AG09309 (cell line): ENCODE results near the gene CMSS1.
A peak's percentile ranks its signal among the peaks of the same experiment; 100 is the strongest.

Source experiments
- DNase-seq: peaks from one replicate; pipeline ENCODE4 v3.0.0-alpha.2; 2010; ENCODE audit warnings: low read depth
- H3K4me3 ChIP-seq: 2 replicates; pipeline ENCODE4 v1.5.1; 2011; ENCODE audit warnings: mild to moderate bottlenecking, low read depth, low read length, moderate library complexity; ENCODE audit not compliant: control insufficient read depth
- TF ChIP-seq, protein P1 (sequence below): IDR thresholded peaks from 2 replicates; pipeline ENCODE4 v1.5.1; 2011; ENCODE audit warnings: mild to moderate bottlenecking, low read depth, low read length, inconsistent platforms; ENCODE audit not compliant: insufficient read depth, control insufficient read depth; ENCODE audit errors: missing control alignments

The CMSS1 gene

DNA sequence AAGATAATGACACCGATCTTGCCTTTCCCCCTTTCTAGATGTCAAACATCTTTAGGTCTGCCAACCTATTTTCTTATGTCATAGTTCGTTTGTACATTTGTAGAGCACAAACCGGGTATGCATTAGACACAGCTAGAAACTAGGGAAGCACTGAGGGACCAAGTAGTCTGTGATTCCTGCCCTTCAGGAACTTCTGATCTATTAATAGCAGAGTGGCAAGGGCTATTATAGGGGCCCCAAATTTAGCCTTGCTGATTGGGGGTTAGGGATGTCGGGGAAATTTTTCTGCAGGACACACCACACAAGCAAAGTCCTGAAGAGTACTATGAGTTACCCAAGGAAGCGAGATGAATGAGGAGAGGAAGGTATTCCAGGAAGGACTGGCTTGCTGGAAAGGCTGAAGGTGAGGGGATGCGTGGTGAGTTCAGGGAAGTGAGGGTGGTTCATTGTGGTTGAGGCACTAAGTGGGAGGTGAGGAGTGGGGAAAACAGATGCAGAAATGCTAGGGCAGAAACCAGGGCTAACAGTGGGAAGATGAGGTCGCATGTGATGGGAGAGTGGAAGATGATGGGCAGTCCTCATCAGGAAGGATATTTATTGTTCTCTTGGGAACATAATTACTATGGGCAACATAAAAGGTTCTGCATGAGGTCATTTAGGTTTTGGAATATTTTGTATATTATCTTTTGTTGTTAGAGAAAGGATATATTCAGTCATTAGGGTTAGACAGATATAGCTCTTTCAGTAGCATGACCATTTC lies 144.3 kb downstream of the CMSS1 start:
- TF ChIP-seq, protein P1, sequence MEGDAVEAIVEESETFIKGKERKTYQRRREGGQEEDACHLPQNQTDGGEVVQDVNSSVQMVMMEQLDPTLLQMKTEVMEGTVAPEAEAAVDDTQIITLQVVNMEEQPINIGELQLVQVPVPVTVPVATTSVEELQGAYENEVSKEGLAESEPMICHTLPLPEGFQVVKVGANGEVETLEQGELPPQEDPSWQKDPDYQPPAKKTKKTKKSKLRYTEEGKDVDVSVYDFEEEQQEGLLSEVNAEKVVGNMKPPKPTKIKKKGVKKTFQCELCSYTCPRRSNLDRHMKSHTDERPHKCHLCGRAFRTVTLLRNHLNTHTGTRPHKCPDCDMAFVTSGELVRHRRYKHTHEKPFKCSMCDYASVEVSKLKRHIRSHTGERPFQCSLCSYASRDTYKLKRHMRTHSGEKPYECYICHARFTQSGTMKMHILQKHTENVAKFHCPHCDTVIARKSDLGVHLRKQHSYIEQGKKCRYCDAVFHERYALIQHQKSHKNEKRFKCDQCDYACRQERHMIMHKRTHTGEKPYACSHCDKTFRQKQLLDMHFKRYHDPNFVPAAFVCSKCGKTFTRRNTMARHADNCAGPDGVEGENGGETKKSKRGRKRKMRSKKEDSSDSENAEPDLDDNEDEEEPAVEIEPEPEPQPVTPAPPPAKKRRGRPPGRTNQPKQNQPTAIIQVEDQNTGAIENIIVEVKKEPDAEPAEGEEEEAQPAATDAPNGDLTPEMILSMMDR: no peak
- H3K4me3 ChIP-seq: no peak overlapping the region
- no peak for DNase-seq

DNA sequence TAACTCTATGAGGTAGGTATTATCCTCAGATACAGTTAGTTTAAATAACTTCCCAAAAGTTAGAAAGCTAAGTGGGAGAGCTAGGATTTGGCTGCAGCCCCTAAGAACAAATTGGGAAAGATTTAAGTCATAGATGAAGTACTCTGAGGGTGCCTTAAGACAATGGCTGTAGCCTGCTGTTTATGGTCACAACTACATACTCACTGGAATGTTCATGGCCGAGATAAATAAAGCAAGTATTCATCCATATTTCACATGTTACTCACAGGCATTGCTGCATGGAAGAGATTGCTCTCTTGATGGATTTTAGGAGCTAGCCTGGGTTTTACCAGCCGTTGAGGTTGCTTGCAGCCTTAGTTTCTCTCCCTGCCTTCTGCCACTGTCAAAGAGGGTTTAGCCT lies 145.0 kb downstream of the CMSS1 start:
- DNase-seq: peak; percentile 72
- no peak overlapping the region for H3K4me3 ChIP-seq
- TF ChIP-seq, protein P1: no peak

DNA sequence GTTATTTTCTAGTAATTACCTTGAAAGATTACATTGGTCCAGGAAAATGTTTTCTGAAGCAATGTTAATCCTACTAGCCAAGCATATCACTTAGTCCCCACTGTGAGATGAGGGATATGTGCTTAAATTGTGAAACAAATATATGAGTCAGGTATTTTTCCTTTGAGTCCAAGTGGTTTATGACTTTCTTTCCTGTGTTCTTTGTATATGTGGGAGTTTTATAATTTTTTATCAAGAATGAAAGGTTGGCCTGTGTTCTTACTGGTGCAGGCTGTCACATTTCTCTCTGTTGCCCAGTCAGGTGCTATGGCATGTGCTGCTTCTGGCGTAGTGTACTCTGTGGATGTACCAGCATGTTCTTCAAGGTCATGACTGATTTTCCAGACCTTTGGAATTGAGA lies 147.4 kb downstream of the CMSS1 start:
- TF ChIP-seq, protein P1: no peak
- H3K4me3 ChIP-seq: no peak overlapping the region
- DNase-seq: no peak

DNA sequence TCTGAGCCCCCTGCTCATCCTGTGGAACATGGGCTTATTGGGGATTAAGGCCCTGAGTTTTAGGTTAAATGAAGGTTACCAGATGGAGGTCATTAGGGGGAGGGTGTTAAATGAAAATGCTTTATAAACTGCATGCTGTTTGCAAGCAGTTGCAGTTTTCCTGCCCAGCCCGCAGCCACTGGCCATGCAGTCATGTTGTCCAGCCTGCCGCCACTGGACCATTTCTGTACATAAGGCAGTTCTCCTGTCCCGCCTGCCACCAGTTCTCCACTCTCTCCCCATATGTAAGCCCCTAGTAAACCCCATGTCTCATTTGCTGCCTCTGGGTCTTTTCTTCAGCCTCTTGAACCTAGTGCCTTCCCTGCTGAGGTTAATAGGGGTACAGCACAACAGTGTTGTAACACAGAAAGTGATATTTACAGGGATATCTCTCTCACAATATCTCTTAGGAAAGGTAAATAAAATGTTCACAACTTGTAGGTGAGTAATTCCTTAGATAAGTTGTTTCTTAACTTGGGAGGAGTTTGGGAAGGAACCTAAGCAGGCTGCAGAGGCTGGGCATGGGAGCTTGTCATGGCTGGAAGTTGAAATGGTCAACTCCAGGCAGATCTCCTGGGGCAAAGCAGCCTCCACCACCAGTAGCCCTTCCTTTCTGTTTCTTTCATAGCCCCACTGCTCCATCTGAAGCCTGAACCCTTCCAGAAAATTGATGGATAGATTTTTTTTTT lies 148.2 kb downstream of the CMSS1 start:
- TF ChIP-seq, protein P1: no peak
- H3K4me3 ChIP-seq: no peak overlapping the region
- no peak for DNase-seq

DNA sequence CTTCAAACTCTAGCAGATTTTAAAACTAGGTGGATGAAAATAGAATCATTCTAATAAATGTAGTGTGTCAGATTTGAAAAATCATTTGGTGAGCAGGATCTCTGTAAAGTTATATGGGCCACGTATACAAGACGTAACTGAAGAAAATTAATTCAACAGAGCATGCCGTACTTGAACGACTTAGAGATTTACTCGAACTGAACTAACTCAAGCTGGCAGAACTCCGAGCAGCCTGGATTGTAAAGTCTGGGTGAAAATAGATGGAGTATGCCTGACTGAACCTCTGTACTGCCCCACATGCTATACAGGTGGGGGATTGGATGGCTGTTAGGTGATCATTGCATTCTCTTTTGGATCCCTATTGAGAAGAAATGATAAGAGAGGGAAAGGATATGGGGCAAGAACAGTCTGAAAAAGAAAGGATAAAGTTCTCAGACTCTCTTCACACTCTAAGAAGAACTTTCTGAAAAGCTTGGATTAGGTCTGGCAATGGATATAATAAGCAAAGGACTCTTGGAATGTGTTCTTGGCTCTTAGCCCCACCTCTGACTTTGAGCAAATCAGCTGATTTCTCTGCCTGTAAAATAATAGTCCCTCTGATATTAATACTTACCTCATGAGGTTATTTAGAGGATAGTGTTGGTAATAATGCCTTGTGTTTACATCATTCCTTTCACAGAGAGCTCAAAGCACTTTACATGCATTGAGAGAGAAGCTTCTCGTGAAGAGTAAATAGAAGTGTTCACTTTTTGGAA lies 149.2 kb downstream of the CMSS1 start:
- TF ChIP-seq, protein P1: no peak
- no peak for DNase-seq
- no peak overlapping the region for H3K4me3 ChIP-seq

DNA sequence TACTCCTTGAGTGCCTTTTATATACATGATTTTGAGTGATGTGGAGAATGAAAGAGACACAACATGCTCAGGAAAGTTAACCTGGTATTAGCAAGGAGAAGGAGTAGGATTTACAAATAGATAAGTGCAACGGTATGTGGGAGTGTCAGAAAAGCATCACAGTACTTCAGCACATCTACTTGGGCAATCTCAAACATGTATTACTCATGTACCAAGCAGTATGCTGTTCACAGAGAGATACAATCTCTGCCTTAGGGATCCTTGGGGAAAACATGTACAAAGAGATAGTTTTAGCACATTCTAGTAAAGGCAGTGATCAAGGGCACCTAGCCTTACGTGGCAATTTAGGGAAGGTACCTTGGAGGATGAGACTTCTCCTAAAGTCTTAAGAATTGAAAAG lies 150.1 kb downstream of the CMSS1 start:
- TF ChIP-seq, protein P1: no peak
- no peak for DNase-seq
- no peak overlapping the region for H3K4me3 ChIP-seq
